Prostate gland (tissue), 2 donors: Measurements from ENCODE around the gene MKLN1.

Experiments used
- CTCF ChIP-seq, 4 experiments: fragments of 200-600 bp in 2 of 4; fragments of 450-650 bp in 2 of 4; sonication (generic) in 2 of 4; IDR thresholded peaks; 1 replicate in 3 of 4; 2 replicates in 1 of 4; pipeline ENCODE4 v1.5.1; 2016 to 2019; ENCODE audit warnings: antibody characterized with exemption in 4 of 4, mild to moderate bottlenecking in 2 of 4, moderate library complexity in 2 of 4
- POLR2A ChIP-seq: fragments of 450-650 bp; IDR thresholded peaks from one replicate; pipeline ENCODE4 v1.6.1; 2016; ENCODE audit warnings: antibody characterized with exemption, mild to moderate bottlenecking
- POLR2AphosphoS5 ChIP-seq: sonication (generic); formaldehyde crosslinking; IDR thresholded peaks from one replicate; pipeline ENCODE4 v1.6.1; 2017; ENCODE audit warnings: antibody characterized with exemption

- TF ChIP-seq POLR2A (no peak), CTCF (IDR thresholded peaks at IDR 0.05) (no peak), POLR2AphosphoS5 (no peak)
Measured at GRCh38 chr7:131455546-131455945, 127.9 kb downstream of the MKLN1 start.
